SIG-M5 treated with dmso at 0.1 percent for 504 hours (cell line): ENCODE data around the gene CD79A.

Experiments
- DNase-seq: peaks from one replicate; lab custom pipeline; 2025; ENCODE audit not compliant: unreplicated experiment; lab: John Stamatoyannopoulos, UW

Gene CD79A

GRCh38 chr19:41883463-41883820, 6.4 kb downstream of the CD79A start:
- no peak for DNase-seq

DNA sequence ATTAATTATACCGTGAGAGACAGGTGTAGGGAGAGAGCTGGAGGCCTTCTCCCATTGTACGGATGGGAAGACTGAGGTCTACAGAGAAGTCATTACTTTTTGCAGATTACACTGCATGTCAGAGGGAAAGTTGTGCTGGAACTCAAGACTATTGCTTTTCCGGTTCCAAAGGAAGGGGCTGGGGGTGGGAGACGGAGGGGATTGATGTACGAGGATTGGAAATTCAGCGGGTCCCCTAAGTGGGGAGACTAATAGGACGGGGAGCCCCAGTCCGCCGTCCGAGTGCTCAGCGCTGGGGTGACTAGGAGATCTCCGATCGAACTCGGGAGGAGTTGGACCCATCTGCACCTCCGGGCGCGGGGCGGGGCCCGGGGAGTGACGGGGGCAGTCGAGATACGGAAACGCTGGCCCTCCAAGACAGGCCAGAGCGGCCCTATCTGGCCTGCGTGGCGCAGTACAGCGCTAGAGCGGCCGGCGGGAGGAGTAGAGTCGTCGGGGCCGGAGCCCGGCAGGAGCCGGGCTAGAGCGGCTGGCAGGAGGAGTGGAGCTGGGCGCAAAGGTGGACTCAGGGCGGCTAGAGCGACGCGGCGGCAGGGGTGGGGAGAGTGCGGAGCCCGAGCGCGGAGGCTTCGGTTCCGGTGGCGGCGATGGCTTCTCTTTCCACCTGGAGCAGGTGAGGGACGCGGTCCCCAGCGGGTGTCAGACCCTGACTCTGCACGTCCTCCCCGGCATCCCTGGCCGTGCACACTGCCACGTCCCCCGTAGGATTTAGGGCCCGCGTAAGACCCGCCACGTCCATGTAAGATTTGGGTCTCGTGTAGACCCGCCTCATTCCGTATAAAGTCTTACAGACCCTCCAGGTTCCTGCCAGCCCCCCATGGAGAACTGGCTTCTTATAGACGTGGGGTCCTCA, 7.0 kb downstream of the CD79A start:
- peak; percentile 96 for DNase-seq

- no peak for DNase-seq
These were observed 10.0 kb downstream of the CD79A start for GRCh38 chr19:41886761-41887710.

DNA sequence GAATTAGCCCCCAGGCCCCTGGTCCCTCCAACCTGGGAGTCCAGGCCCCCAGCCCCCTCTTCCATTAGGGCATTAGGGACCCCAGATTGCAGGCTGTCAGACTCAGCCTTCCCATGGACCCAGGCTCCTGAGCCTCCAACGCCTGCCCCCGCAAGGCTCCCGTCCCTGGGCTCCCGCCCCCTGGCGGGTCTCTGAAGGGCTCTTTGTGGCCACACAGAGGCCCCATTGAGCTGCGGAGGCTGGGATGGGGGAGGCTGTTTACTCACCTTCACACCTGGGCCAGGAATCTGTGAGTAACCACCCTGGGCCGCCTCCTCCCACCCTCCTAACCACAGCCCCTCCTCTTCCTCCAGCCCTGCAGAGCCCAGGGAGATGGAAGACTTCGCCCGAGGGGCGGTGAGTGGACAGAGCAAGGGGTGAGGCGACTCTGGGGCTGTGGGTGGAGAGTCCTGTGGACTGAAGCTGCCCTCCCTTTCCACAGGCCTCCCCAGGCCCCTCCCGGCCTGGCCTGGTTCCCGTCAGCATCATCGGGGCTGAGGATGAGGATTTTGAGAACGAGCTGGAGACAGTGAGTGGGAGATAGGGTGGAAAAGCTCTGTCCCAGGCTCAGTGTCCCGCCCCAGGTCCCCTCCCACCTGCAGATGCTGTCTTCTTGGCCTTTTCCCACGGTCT, 10.8 kb downstream of the CD79A start:
- no peak for DNase-seq

DNA sequence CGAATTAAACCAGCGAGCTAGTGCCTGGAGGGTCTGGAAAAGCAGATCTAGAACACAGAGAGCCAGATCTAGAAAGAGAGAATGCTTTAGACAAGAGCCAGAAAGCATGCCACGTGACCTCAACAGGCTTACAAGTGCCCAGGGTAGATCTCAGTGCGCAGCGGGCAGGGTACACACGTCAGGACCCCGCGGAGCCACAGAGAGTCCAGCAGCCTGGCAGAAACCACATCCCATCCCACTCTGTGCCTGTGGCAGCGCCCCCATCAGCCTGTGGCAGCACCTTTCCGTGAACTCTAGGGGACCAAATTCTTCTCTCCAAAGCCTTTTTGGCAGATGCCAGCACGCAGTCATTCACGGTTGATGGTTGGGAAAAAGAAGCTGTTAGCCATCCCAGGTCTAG, 11.8 kb downstream of the CD79A start:
- DNase-seq: no peak

GRCh38 chr19:41889896-41890295, 12.8 kb downstream of the CD79A start:
- no peak for DNase-seq

GRCh38 chr19:41890936-41891335, 13.9 kb downstream of the CD79A start:
- DNase-seq: no peak

GRCh38 chr19:41892173-41892902, 15.3 kb downstream of the CD79A start:
- no peak for DNase-seq

- DNase-seq: no peak
These were observed 16.8 kb downstream of the CD79A start for GRCh38 chr19:41893899-41894298.

- DNase-seq: no peak
These were observed 17.3 kb downstream of the CD79A start for GRCh38 chr19:41894350-41894749.

- DNase-seq: no peak
These were observed 18.9 kb downstream of the CD79A start for GRCh38 chr19:41895745-41896580.

- no peak for DNase-seq
These were observed 19.5 kb downstream of the CD79A start for GRCh38 chr19:41896581-41896942.

DNA sequence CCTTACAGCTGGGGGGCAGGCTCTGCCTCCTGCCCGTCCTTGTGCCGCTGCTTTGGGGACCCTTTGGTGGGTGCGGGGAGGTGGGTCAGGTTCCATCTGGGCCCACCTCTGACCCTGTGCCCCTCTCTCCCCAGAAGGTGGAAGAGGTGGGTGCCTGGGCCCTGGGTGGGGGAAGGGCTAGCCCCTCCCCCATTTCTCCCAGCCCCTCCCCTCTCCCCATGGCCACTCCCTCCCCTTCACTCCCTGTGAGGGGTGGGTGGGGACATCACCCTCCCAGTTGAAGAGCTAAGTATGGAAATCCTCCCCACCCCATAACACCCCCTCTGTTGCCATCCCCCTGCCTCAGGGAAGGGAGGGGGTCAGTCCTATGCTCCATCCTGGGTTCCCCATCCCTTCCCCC, 20.1 kb downstream of the CD79A start:
- DNase-seq: no peak

- no peak for DNase-seq
These were observed 20.7 kb downstream of the CD79A start for GRCh38 chr19:41897820-41898219.

DNA sequence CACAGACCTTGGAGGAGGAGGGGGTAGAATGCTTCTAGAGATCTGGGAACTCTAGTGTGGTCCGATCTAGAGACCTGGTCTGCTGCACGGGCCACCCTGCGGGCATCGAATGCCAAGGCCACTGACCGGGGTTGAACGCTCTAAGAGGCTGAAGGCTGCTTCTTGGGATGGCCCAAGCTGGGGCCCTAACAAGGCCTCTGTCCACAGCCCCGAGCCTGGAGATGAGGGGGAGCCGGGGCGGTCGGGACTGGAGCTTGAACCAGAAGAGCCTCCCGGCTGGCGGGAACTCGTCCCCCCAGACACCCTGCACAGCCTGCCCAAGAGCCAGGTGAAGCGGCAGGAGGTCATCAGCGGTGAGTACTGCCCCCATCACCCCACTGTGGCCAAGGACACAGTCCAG, 21.2 kb downstream of the CD79A start:
- no peak for DNase-seq

DNA sequence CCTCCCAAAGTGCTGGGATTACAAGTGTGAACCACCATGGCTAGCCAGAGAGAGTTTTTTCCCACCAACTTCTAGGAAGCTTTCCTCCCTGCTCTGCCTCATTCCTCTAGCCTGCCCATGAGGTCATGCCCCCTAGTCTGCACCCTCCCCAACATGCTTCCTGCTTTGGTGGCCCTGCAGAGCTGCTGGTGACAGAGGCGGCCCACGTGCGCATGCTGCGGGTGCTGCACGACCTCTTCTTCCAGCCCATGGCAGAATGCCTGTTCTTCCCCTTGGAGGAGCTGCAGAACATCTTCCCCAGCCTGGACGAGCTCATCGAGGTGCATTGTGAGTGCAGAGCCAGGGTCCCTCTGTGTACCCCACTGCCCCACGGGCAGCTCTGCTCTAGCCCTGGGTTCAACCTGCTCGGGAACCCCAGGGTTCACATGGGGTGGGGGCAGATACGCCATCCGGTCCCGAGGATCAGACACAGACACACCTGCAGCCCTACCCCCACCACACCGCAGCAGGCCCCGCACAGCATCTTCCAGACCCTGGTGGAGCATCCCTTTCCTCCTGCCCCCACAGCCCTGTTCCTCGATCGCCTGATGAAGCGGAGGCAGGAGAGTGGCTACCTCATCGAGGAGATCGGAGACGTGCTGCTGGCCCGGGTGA, 24.8 kb downstream of the CD79A start:
- no peak for DNase-seq

- no peak for DNase-seq
These were observed 25.5 kb downstream of the CD79A start for GRCh38 chr19:41902594-41902993.

DNA sequence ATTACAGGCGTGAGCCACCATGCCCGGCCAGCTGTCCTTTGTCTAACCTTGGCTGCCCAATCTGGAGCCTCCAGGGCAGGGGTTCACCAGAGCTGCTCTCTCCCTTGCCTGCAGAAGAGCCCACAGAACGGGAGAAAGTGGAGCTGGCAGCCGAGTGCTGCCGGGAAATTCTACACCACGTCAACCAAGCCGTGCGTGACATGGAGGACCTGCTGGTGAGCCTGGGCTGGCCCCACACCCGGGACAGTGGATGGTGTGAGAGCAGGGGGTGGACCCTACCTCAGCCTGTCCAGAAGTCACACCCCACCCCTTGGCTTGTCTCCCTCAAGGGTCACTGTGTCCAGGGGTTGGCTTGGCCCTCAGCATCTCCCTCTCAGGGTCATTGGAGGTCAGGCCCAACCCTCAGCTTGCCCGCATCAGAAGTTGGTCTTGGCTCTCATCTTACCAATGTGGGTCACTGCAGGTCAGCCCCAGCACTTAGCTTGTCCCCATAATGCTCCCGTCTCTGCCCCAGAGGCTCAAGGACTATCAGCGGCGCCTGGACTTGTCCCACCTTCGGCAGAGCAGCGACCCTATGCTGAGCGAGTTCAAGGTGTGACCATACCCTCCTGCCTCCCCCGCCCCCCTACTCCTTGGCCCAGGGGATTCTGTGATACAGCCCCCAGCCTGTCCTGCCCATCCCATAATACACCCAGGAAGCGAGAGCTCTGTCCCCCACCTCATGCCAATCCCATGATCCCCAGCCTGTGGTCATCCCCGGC, 26.3 kb downstream of the CD79A start:
- DNase-seq: no peak
